ENCODE measurements around the gene NIBAN1.

The NIBAN1 gene

DNA sequence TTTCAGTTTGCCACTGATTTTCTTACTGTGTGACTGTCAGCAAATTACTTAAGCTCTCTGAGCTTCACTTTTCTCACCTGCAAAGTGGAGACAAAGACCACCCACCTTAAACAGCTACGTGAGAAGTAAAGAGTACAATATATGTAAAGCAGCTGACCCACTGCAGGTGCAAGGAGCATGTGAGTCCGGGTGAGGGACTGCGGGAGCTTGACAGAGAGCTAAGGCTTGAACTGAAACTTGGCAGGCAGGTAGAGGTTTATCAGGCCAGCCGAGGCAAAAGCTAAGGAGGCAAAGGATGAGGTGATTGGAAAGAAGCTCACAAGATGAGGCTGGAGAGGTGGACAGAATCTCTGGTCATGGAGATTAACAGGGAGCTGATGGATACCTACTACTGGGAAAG lies 36.6 kb downstream of the NIBAN1 start:
- no peak overlapping the region for H3K4me3 Mint-ChIP-seq
- peaks cover 5% of the 10 kb centered on the region for H3K4me1 Mint-ChIP-seq
- H3K27ac Mint-ChIP-seq = no peak overlapping the region
- H3K9me3 Mint-ChIP-seq = no peaks in the 10 kb centered on the region
- TF ChIP-seq, protein P1, sequence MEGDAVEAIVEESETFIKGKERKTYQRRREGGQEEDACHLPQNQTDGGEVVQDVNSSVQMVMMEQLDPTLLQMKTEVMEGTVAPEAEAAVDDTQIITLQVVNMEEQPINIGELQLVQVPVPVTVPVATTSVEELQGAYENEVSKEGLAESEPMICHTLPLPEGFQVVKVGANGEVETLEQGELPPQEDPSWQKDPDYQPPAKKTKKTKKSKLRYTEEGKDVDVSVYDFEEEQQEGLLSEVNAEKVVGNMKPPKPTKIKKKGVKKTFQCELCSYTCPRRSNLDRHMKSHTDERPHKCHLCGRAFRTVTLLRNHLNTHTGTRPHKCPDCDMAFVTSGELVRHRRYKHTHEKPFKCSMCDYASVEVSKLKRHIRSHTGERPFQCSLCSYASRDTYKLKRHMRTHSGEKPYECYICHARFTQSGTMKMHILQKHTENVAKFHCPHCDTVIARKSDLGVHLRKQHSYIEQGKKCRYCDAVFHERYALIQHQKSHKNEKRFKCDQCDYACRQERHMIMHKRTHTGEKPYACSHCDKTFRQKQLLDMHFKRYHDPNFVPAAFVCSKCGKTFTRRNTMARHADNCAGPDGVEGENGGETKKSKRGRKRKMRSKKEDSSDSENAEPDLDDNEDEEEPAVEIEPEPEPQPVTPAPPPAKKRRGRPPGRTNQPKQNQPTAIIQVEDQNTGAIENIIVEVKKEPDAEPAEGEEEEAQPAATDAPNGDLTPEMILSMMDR (IDR thresholded peaks at IDR 0.05; ENCODE audit: unreplicated experiment in 3 of 3) = no peak
- no peaks in the 10 kb centered on the region for H3K36me3 Mint-ChIP-seq (ENCODE audit: low read depth)
- no peaks in the 10 kb centered on the region for H3K27me3 Mint-ChIP-seq (ENCODE audit: low read depth)

DNA sequence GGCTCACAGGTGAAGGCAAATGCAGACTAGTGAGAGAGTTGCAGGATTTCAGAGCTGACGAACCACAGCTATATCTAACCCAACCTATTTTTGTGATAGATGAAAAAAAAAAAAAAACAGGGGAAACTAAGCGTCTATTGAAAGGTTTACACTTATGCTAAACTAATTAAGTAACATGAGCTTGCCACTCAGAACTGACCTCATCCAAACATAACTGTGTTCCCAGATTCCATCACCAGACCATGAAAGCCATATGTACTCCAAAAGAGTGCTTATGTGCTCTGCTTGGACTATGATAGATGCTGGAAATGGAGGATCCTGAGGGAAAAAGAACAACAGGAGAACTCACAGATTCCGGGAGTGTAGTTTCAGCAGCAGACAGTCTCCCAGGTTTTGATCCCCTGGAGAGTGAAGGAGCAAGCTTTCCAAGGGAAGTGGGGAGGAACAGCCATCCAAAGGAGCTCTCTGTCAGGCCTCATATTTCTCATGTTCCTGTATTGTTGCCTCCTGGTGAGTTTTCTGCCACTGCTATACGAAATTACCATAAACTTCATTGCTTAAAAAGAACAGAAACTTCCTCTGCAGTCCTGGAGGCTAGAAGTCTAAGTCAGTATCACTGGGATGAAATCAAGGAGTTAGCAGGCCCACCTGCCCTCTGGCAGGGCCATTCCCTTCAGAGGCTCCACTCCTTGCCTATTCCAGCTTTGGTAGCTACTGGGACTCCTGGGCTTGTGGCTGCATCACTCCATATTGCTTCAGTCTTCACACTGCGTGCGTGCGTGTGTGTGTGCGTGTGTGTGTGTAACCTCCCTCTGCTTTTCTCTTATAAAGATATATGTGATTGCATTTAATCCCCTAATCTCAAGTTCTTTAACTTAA lies 38.1 kb downstream of the NIBAN1 start:
- Mint-ChIP-seq H3K9me3 (no peaks in the 10 kb centered on the region), H3K27ac (no peak overlapping the region), H3K27me3 (ENCODE audit: low read depth) (no peaks in the 10 kb centered on the region), H3K36me3 (ENCODE audit: low read depth) (no peaks in the 10 kb centered on the region), H3K4me3 (no peak overlapping the region), H3K4me1 (peaks cover 5% of the 10 kb centered on the region)
- TF ChIP-seq, protein P1 (IDR thresholded peaks at IDR 0.05; ENCODE audit: unreplicated experiment in 3 of 3) = no peak

DNA sequence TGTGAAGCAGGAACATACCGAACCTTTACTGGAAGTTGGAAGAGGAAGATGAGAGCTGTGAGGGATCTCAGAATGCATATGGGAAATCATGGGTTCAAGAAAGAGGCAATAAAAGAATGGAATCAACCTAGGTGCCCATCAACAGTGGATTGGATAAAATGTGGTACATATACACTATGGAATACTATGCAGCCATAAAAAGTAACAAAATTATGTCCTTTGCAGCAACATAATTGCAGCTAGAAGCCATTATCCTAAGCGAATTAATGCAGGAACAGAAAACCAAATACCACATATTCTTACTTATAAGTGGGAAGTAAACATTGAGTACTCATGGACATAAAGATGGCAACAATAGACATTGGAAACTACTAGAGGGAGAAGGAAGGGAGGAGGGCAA lies 40.4 kb downstream of the NIBAN1 start:
- Mint-ChIP-seq H3K9me3 (no peaks in the 10 kb centered on the region), H3K36me3 (ENCODE audit: low read depth) (no peaks in the 10 kb centered on the region), H3K27ac (no peak overlapping the region), H3K4me1 (peaks cover 5% of the 10 kb centered on the region), H3K4me3 (no peak overlapping the region), H3K27me3 (ENCODE audit: low read depth) (no peaks in the 10 kb centered on the region)
- TF ChIP-seq, protein P1 (IDR thresholded peaks at IDR 0.05; ENCODE audit: unreplicated experiment in 3 of 3) = no peak

DNA sequence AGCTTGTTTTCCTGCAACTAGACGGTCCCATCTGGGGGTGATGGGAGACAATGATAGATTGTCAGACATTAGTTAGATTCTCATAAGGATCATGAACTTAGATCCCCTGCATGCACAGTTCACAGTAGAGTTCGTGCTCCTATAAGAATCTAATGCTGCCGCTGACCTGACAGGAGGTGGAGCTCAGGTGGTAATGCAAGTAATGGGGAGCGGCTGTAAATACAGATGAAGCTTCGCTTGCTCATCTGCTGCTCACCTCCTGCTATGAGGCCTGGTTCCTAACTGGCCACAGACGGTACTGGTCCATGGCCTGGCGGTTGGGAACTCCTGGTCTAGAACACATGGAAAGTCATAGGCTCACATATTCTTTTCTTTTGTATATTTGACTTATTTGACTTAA lies 42.0 kb downstream of the NIBAN1 start:
- H3K4me1 Mint-ChIP-seq = peaks cover 5% of the 10 kb centered on the region
- no peaks in the 10 kb centered on the region for H3K9me3 Mint-ChIP-seq
- H3K27ac Mint-ChIP-seq = no peak overlapping the region
- no peak overlapping the region for H3K4me3 Mint-ChIP-seq
- H3K36me3 Mint-ChIP-seq (ENCODE audit: low read depth) = no peaks in the 10 kb centered on the region
- TF ChIP-seq, protein P1 (IDR thresholded peaks at IDR 0.05; ENCODE audit: unreplicated experiment in 3 of 3) = no peak
- no peaks in the 10 kb centered on the region for H3K27me3 Mint-ChIP-seq (ENCODE audit: low read depth)

DNA sequence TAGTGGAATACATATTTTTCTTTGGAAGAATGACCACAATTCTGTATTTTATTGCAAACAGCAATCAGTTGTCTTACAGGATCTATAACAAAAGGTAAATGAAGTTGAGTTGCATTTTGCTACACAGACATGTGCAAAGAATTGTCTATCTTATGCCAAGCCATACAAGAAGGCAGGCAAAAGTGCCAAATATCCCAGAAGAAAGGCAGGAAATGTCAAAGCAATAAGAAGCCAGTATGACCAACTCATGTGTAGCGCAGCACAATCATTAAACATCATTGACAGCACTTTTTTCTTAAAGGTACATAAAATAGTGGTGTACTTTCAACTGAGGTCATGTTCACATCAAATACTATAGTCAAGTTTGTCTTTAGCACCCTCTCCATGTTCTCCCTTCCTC lies 42.7 kb downstream of the NIBAN1 start:
- H3K27me3 Mint-ChIP-seq (ENCODE audit: low read depth) = no peaks in the 10 kb centered on the region
- peaks cover 5% of the 10 kb centered on the region for H3K4me1 Mint-ChIP-seq

More for the DNA sequence above, 42.7 kb downstream of the NIBAN1 start:
- no peak overlapping the region for H3K4me3 Mint-ChIP-seq
- H3K36me3 Mint-ChIP-seq (ENCODE audit: low read depth) = peaks cover 6% of the 10 kb centered on the region
- H3K27ac Mint-ChIP-seq = no peak overlapping the region
- TF ChIP-seq, protein P1 (IDR thresholded peaks at IDR 0.05; ENCODE audit: unreplicated experiment in 3 of 3) = no peak
- peaks cover 6% of the 10 kb centered on the region for H3K9me3 Mint-ChIP-seq

Data from nephron (organoid).